HG03521 (cell line): ENCODE results near the gene ARTN.
A peak's percentile ranks its signal among the peaks of the same experiment; 100 is the strongest.

ENCODE experiments used
- ATAC-seq: cut with Tn5 transposase; IDR thresholded peaks from one replicate; pipeline ENCODE4 v1.9.1; 2021; ENCODE audit warnings: mild to moderate bottlenecking, moderate library complexity; ENCODE audit not compliant: unreplicated experiment

Gene ARTN

GRCh38 chr1:43947061-43947873 is 13.7 kb downstream of the ARTN start:
- no peak for ATAC-seq

GRCh38 chr1:43947874-43948437 is 14.4 kb downstream of the ARTN start:
- ATAC-seq: no peak

GRCh38 chr1:43949678-43950077 is 16.1 kb downstream of the ARTN start:
- ATAC-seq: no peak

- ATAC-seq: no peak
Observed at GRCh38 chr1:43951021-43951985, 17.7 kb downstream of the ARTN start.

- no peak for ATAC-seq
Observed at GRCh38 chr1:43952731-43953346, 19.2 kb downstream of the ARTN start.

- no peak for ATAC-seq
Observed at GRCh38 chr1:43953361-43953760, 19.8 kb downstream of the ARTN start.

- no peak for ATAC-seq
Observed at GRCh38 chr1:43954036-43954435, 20.4 kb downstream of the ARTN start.

GRCh38 chr1:43956234-43956633 is 22.6 kb downstream of the ARTN start:
- no peak for ATAC-seq

- no peak for ATAC-seq
Observed at GRCh38 chr1:43957407-43958040, 23.9 kb downstream of the ARTN start.

GRCh38 chr1:43958351-43959255 is 25.0 kb downstream of the ARTN start:
- ATAC-seq: no peak

GRCh38 chr1:43960798-43961197 is 27.2 kb downstream of the ARTN start:
- no peak for ATAC-seq

- ATAC-seq: no peak
Observed at GRCh38 chr1:43961692-43962091, 28.1 kb downstream of the ARTN start.

GRCh38 chr1:43962324-43962723 is 28.7 kb downstream of the ARTN start:
- no peak for ATAC-seq

- ATAC-seq: no peak
Observed at GRCh38 chr1:43963006-43963405, 29.4 kb downstream of the ARTN start.

- no peak for ATAC-seq
Observed at GRCh38 chr1:43963890-43964289, 30.3 kb downstream of the ARTN start.

- ATAC-seq: no peak
Observed at GRCh38 chr1:43965316-43965715, 31.7 kb downstream of the ARTN start.

- no peak for ATAC-seq
Observed at GRCh38 chr1:43968348-43968948, 34.8 kb downstream of the ARTN start.

- ATAC-seq: no peak
Observed at GRCh38 chr1:43969416-43969745, 35.8 kb downstream of the ARTN start.

GRCh38 chr1:43969746-43970466 is 36.3 kb downstream of the ARTN start, which contains the start of gene DPH2:
TSS of gene DPH2 (plus strand) at chr1:43970010. CDS start at chr1:43970176, 166 bp downstream.
- peak; percentile 84 for ATAC-seq
